ENCODE measurements around the gene SLC6A16. TPM values are rescaled to one million over a fixed set of nuclear protein-coding genes. Genes with fewer than 3 reads are reported as not detected.

Gene SLC6A16
- total and polyA plus RNA-seq, 12 donors, result 0.17 to 3.5 (median 1.1) TPM; not detected in 1

- intact Hi-C loops (cut with DNase I), result no loop called here
- H3K36me3 ChIP-seq (replicated peaks in 1 of 2), result no peaks in the 10 kb centered on the region
- H3K27ac ChIP-seq, result no peak overlapping the region
- DNase-seq, result peak in 1 of 7 donors; percentile 31
- 78 to 85% (median 82%) methylated on average over 11 of the region's 11 CpGs for WGBS, 4 donors
- H3K9me3 ChIP-seq (replicated peaks in 1 of 3), result no peaks in the 10 kb centered on the region
- H3K4me3 ChIP-seq, result no peak overlapping the region
- TF ChIP-seq POLR2A (IDR thresholded peaks at IDR 0.05) (no peak), CTCF (IDR thresholded peaks at IDR 0.05) (no peak)
- H3K27me3 ChIP-seq, result no peaks in the 10 kb centered on the region
- no peaks in the 10 kb centered on the region for H3K4me1 ChIP-seq (replicated peaks in 1 of 2)
These were observed 81.3 kb downstream of the SLC6A16 start for GRCh38 chr19:49243726-49244125.

GRCh38 chr19:49243129-49243528 lies 81.9 kb downstream of the SLC6A16 start:
- no peaks in the 10 kb centered on the region for H3K4me1 ChIP-seq (replicated peaks in 1 of 2)
- H3K9me3 ChIP-seq (replicated peaks in 1 of 3), result no peaks in the 10 kb centered on the region
- WGBS, 4 donors, result 38 to 47% (median 42%) methylated on average over 6 of the region's 6 CpGs
- H3K27ac ChIP-seq, result no peak overlapping the region
- H3K4me3 ChIP-seq, result no peak overlapping the region
- peak in 1 of 7 donors; percentile 1 for DNase-seq
- no peaks in the 10 kb centered on the region for H3K27me3 ChIP-seq
- intact Hi-C loops (cut with DNase I), result no loop called here
- no peaks in the 10 kb centered on the region for H3K36me3 ChIP-seq (replicated peaks in 1 of 2)
- TF ChIP-seq POLR2A (IDR thresholded peaks at IDR 0.05) (no peak), CTCF (IDR thresholded peaks at IDR 0.05) (no peak)

- TF ChIP-seq CTCF (IDR thresholded peaks at IDR 0.05) (no peak), POLR2A (IDR thresholded peaks at IDR 0.05) (no peak)
- Histone ChIP-seq H3K27ac (no peak overlapping the region), H3K36me3 (replicated peaks in 1 of 2) (no peaks in the 10 kb centered on the region), H3K27me3 (no peaks in the 10 kb centered on the region), H3K4me3 (no peak overlapping the region), H3K4me1 (replicated peaks in 1 of 2) (no peaks in the 10 kb centered on the region), H3K9me3 (replicated peaks in 1 of 3) (no peaks in the 10 kb centered on the region)
- WGBS, 4 donors, result 76 to 87% (median 81%) methylated on average over 7 of the region's 7 CpGs
- no peak for DNase-seq
- intact Hi-C loops (cut with DNase I), result no loop called here
These were observed 83.2 kb downstream of the SLC6A16 start for GRCh38 chr19:49241769-49242168.

Small RNAs within 50 kb of the gene (microRNA-seq; reads per million reads assigned to microRNA genes)
- gene MIR4324, result 0 reads per million in 3 donors

Small RNAs within 50 kb of the gene (small RNA-seq; reads per million reads assigned to genes)
- 0 reads per million in 2 donors for gene MIR4324

Other genes starting within 250 kb of the SLC6A16 start
- gene SNRNP70, start 239.7 kb downstream of the SLC6A16 start, total RNA-seq, result 100 to 1,000 TPM; 109 to 443 (median 221) TPM
- 1,000 to 10,000 TPM in 1 of 3 donors, 100 to 1,000 TPM in 2; 114 to 1,255 (median 535) TPM for gene SNRNP70, start 239.7 kb downstream of the SLC6A16 start, polyA plus RNA-seq
- 10 to 100 TPM in 4 of 9 donors, 1 to 10 TPM in 5; 4.9 to 15.3 (median 9.5) TPM for gene LIN7B, start 210.8 kb downstream of the SLC6A16 start, total RNA-seq
- gene LIN7B, start 210.8 kb downstream of the SLC6A16 start, polyA plus RNA-seq, result 10 to 100 TPM in 2 of 3 donors, 1 to 10 TPM in 1; 4.4 to 35.2 (median 32.9) TPM
- gene C19orf73, start 206.0 kb downstream of the SLC6A16 start, total RNA-seq, result 1 to 10 TPM in 8 of 9 donors, under 1 TPM in 1; 0.94 to 4.7 (median 1.8) TPM
- 1 to 10 TPM; 1.1 to 8.2 (median 4.5) TPM for gene C19orf73, start 206.0 kb downstream of the SLC6A16 start, polyA plus RNA-seq
- gene PPFIA3, start 205.6 kb downstream of the SLC6A16 start, total RNA-seq, result 10 to 100 TPM in 6 of 9 donors, 1 to 10 TPM in 3; 6.1 to 21.5 (median 14.7) TPM
- gene PPFIA3, start 205.6 kb downstream of the SLC6A16 start, polyA plus RNA-seq, result 10 to 100 TPM in 2 of 3 donors, 1 to 10 TPM in 1; 2.9 to 60.2 (median 27.3) TPM
- 10 to 100 TPM in 1 of 9 donors, 1 to 10 TPM in 7, under 1 TPM in 1; 0.77 to 28.4 (median 2.8) TPM for gene HRC, start 169.8 kb downstream of the SLC6A16 start, total RNA-seq
- 1 to 10 TPM; 2.1 to 2.5 (median 2.4) TPM for gene HRC, start 169.8 kb downstream of the SLC6A16 start, polyA plus RNA-seq
- gene TRPM4, start 167.4 kb downstream of the SLC6A16 start, total RNA-seq, result 10 to 100 TPM in 6 of 9 donors, 1 to 10 TPM in 3; 6.8 to 25.1 (median 15.4) TPM
- 10 to 100 TPM in 2 of 3 donors, 1 to 10 TPM in 1; 4.2 to 56.3 (median 20.6) TPM for gene TRPM4, start 167.4 kb downstream of the SLC6A16 start, polyA plus RNA-seq
- 10 to 100 TPM in 8 of 9 donors, under 1 TPM in 1; 0.61 to 26.1 (median 15.8) TPM for gene CD37, start 10.2 kb upstream of the SLC6A16 start, total RNA-seq
- gene CD37, start 10.2 kb upstream of the SLC6A16 start, polyA plus RNA-seq, result 10 to 100 TPM in 1 of 3 donors, 1 to 10 TPM in 2; 5.4 to 27.1 (median 8.9) TPM
- 10 to 100 TPM in 8 of 9 donors, 1 to 10 TPM in 1; 5.4 to 42.8 (median 26.0) TPM for gene TEAD2, start 37.2 kb upstream of the SLC6A16 start, total RNA-seq
- 10 to 100 TPM; 11.3 to 31.1 (median 28.7) TPM for gene TEAD2, start 37.2 kb upstream of the SLC6A16 start, polyA plus RNA-seq
- gene DKKL1, start 38.7 kb upstream of the SLC6A16 start, total RNA-seq, result under 1 TPM in 4 of 9 donors, not detected in 5; 0.28 to 0.50 (median 0.43) TPM
- under 1 TPM in 2 of 3 donors, not detected in 1; 0.44 to 0.56 TPM for gene DKKL1, start 38.7 kb upstream of the SLC6A16 start, polyA plus RNA-seq
- under 1 TPM in 2 of 9 donors, not detected in 7; 0.74 to 0.97 TPM for gene KASH5, start 63.1 kb upstream of the SLC6A16 start, total RNA-seq
- gene KASH5, start 63.1 kb upstream of the SLC6A16 start, polyA plus RNA-seq, result not detected
- not detected for gene PTH2, start 98.2 kb upstream of the SLC6A16 start, total RNA-seq
- not detected for gene PTH2, start 98.2 kb upstream of the SLC6A16 start, polyA plus RNA-seq
- not detected for gene GFY, start 100.2 kb upstream of the SLC6A16 start, total RNA-seq
- not detected for gene GFY, start 100.2 kb upstream of the SLC6A16 start, polyA plus RNA-seq
- gene SLC17A7, start 116.3 kb upstream of the SLC6A16 start, total RNA-seq, result 1 to 10 TPM in 5 of 9 donors, under 1 TPM in 4; 0.06 to 9.6 (median 1.3) TPM
- gene SLC17A7, start 116.3 kb upstream of the SLC6A16 start, polyA plus RNA-seq, result 1 to 10 TPM in 2 of 3 donors, under 1 TPM in 1; 0.18 to 1.9 (median 1.0) TPM
- gene PIH1D1, start 126.6 kb upstream of the SLC6A16 start, total RNA-seq, result 100 to 1,000 TPM in 4 of 9 donors, 10 to 100 TPM in 5; 63.1 to 131 (median 87.2) TPM
- gene PIH1D1, start 126.6 kb upstream of the SLC6A16 start, polyA plus RNA-seq, result 100 to 1,000 TPM in 1 of 3 donors, 10 to 100 TPM in 2; 26.6 to 103 (median 72.3) TPM
- gene ALDH16A1, start 128.0 kb upstream of the SLC6A16 start, total RNA-seq, result 10 to 100 TPM; 15.1 to 47.8 (median 29.1) TPM
- 10 to 100 TPM in 2 of 3 donors, 1 to 10 TPM in 1; 3.6 to 95.5 (median 86.7) TPM for gene ALDH16A1, start 128.0 kb upstream of the SLC6A16 start, polyA plus RNA-seq
- 10 to 100 TPM in 3 of 9 donors, 1 to 10 TPM in 6; 1.2 to 10.6 (median 8.4) TPM for gene FLT3LG, start 149.0 kb upstream of the SLC6A16 start, total RNA-seq
- gene FLT3LG, start 149.0 kb upstream of the SLC6A16 start, polyA plus RNA-seq, result 10 to 100 TPM in 2 of 3 donors, 1 to 10 TPM in 1; 1.8 to 33.8 (median 24.7) TPM
- 1,000 to 10,000 TPM; 2,402 to 3,504 (median 2,570) TPM for gene RPL13A, start 162.4 kb upstream of the SLC6A16 start, total RNA-seq
- 1,000 to 10,000 TPM; 1,750 to 2,828 (median 2,567) TPM for gene RPL13A, start 162.4 kb upstream of the SLC6A16 start, polyA plus RNA-seq
- 1,000 to 10,000 TPM; 1,528 to 3,971 (median 2,257) TPM for gene RPS11, start 171.2 kb upstream of the SLC6A16 start, total RNA-seq
- gene RPS11, start 171.2 kb upstream of the SLC6A16 start, polyA plus RNA-seq, result 1,000 to 10,000 TPM; 2,684 to 4,591 (median 2,733) TPM
- 100 to 1,000 TPM; 101 to 505 (median 351) TPM for gene FCGRT, start 187.5 kb upstream of the SLC6A16 start, total RNA-seq
- gene FCGRT, start 187.5 kb upstream of the SLC6A16 start, polyA plus RNA-seq, result 100 to 1,000 TPM in 2 of 3 donors, 10 to 100 TPM in 1; 90.2 to 253 (median 218) TPM
- gene RCN3, start 202.8 kb upstream of the SLC6A16 start, total RNA-seq, result 10 to 100 TPM in 8 of 9 donors, 1 to 10 TPM in 1; 8.0 to 56.4 (median 33.1) TPM
- 100 to 1,000 TPM in 2 of 3 donors, 1 to 10 TPM in 1; 9.3 to 232 (median 120) TPM for gene RCN3, start 202.8 kb upstream of the SLC6A16 start, polyA plus RNA-seq

Data from adrenal gland (tissue), 12 donors.